GM12878 (cell line): ENCODE measurements around the gene CD276. TPM values are rescaled to one million over a fixed set of nuclear protein-coding genes. Genes with fewer than 3 reads are reported as not detected.

ENCODE experiments used
- ATAC-seq: fragments of 200-7000 bp; cut with Tn5 transposase; 3 replicates; pipeline ENCODE4 v1.9.1; 2020; ENCODE audit warnings: mild to moderate bottlenecking, moderate library complexity
- BruUV-seq: library from RNA; stranded (reverse); fragments of 400-500 nt; replicated peaks from 2 replicates; lab custom pipeline; 2021; lab: Mats Ljungman, UMichigan
- CTCF ChIA-PET: fragments of 300-600 bp; sonication (Branson Sonifier 250); formaldehyde crosslinking; extraction: SDS; loops from one replicate; lab custom pipeline; 2021; ENCODE audit warnings: inconsistent platforms; lab: Yijun Ruan, JAX
- POLR2A ChIA-PET: fragments of 350-600 bp; formaldehyde crosslinking; extraction: SDS; loops from one replicate; lab custom pipeline; 2021; ENCODE audit warnings: inconsistent platforms; lab: Charles Lee
- RAD21 ChIA-PET: fragments of 300-600 bp; sonication (Branson Sonifier 250); formaldehyde crosslinking; loops from one replicate; lab custom pipeline; 2023; ENCODE audit warnings: antibody characterized with exemption; ENCODE audit not compliant: unreplicated experiment; lab: Charles Lee
- SMC1A ChIA-PET: fragments of 300-600 bp; sonication (Branson Sonifier 250); formaldehyde crosslinking; loops from one replicate; lab custom pipeline; 2023; ENCODE audit not compliant: unreplicated experiment, uncharacterized antibody; lab: Charles Lee
- DNase-seq: peaks from one replicate; pipeline ENCODE4 v3.0.0-alpha.2; 2011; ENCODE audit warnings: low read depth, low spot score
- FAIRE-seq: peaks from 3 replicates; lab custom pipeline; 2011; peaks lifted over from hg19 to GRCh38; lab: Jason Lieb, UNC
- H2AFZ ChIP-seq: 2 replicates; pipeline ENCODE4 v1.6.0; 2011; ENCODE audit warnings: low read depth, low read length, control low read depth; ENCODE audit not compliant: control insufficient read depth
- H3K27ac ChIP-seq: 2 replicates; pipeline ENCODE4 v1.5.1; 2011; ENCODE audit warnings: control low read depth; ENCODE audit not compliant: control insufficient read depth, insufficient read depth
- H3K27me3 ChIP-seq, 2 experiments: replicated peaks in 1 of 2; 2 replicates each; pipeline versions ENCODE4 v1.6.0 to v1.6.1; 2011; ENCODE audit warnings: low read length in 1 of 2; ENCODE audit not compliant: control insufficient read depth in 2 of 2, insufficient read depth in 2 of 2
- H3K36me3 ChIP-seq, 2 experiments: 2 replicates each; pipeline ENCODE4 v1.5.1; 2011; ENCODE audit warnings: low read length in 1 of 2; ENCODE audit not compliant: control insufficient read depth in 2 of 2, insufficient read depth in 2 of 2
- H3K4me1 ChIP-seq: 2 replicates; pipeline ENCODE4 v1.6.1; 2011; ENCODE audit warnings: mild to moderate bottlenecking, low read length, moderate library complexity, mixed read lengths; ENCODE audit not compliant: control insufficient read depth, insufficient read depth
- H3K4me2 ChIP-seq: 2 replicates; pipeline ENCODE4 v1.6.0; 2011; ENCODE audit warnings: control low read depth; ENCODE audit not compliant: control insufficient read depth, insufficient read depth
- H3K4me3 ChIP-seq: fragments of 200-600 bp; sonication (generic); 2 replicates; pipeline ENCODE4 v1.5.1; 2016
- H3K79me2 ChIP-seq: 2 replicates; pipeline ENCODE4 v1.6.0; 2011; ENCODE audit warnings: low read length; ENCODE audit not compliant: control insufficient read depth, insufficient read depth
- H3K9ac ChIP-seq: 2 replicates; pipeline ENCODE4 v1.8.0; 2011; ENCODE audit warnings: low read length, control low read depth, mixed read lengths; ENCODE audit not compliant: control insufficient read depth, insufficient read depth
- H3K9me3 ChIP-seq: replicated peaks from 3 replicates; pipeline ENCODE4 v1.5.1; 2011; ENCODE audit warnings: mild to moderate bottlenecking, low read length; ENCODE audit not compliant: control insufficient read depth, insufficient read depth
- H4K20me1 ChIP-seq: 2 replicates; pipeline ENCODE4 v1.6.0; 2011; ENCODE audit not compliant: control insufficient read depth, insufficient read depth
- CEBPB ChIP-seq, 2 experiments: fragments of 150-350 bp in 1 of 2; IDR thresholded peaks; 2 replicates each; pipeline ENCODE4 v1.6.1; 2012 to 2014; ENCODE audit warnings: low read depth in 2 of 2, low read length in 2 of 2, borderline replicate concordance in 1 of 2, inconsistent platforms in 1 of 2
- JUNB ChIP-seq: IDR thresholded peaks from 2 replicates; pipeline ENCODE4 v1.6.1; 2016; ENCODE audit warnings: antibody characterized with exemption, mild to moderate bottlenecking
- JUND ChIP-seq: IDR thresholded peaks from 2 replicates; pipeline ENCODE4 v1.6.1; 2012; ENCODE audit warnings: low read depth, mild to moderate bottlenecking, low read length, improper control_type of control experiment, moderate library complexity
- LARP7 ChIP-seq: fragments of 450-650 bp; IDR thresholded peaks from 2 replicates; pipeline ENCODE4 v1.6.1; 2017; ENCODE audit warnings: mild to moderate bottlenecking
- MTA3 ChIP-seq: IDR thresholded peaks from 2 replicates; pipeline ENCODE4 v1.6.1; 2012; ENCODE audit warnings: low read length, inconsistent platforms, borderline replicate concordance
- NR2C1 ChIP-seq: fragments of 450-650 bp; IDR thresholded peaks from 2 replicates; pipeline ENCODE4 v1.6.1; 2017; ENCODE audit warnings: antibody characterized with exemption, mild to moderate bottlenecking, moderate library complexity
- PAX5 ChIP-seq: IDR thresholded peaks from 2 replicates; pipeline ENCODE4 v1.6.1; 2011; ENCODE audit warnings: low read depth, low read length, borderline replicate concordance
- RAD21 ChIP-seq: IDR thresholded peaks from 2 replicates; pipeline ENCODE4 v1.6.1; 2011; ENCODE audit warnings: mild to moderate bottlenecking, low read depth, low read length, moderate library complexity; ENCODE audit not compliant: insufficient read depth
- RB1 ChIP-seq: fragments of 450-650 bp; formaldehyde crosslinking; IDR thresholded peaks from 2 replicates; pipeline ENCODE4 v1.6.1; 2017; ENCODE audit warnings: mild to moderate bottlenecking, borderline replicate concordance
- SIN3A ChIP-seq: IDR thresholded peaks from 2 replicates; pipeline ENCODE4 v1.6.1; 2012; ENCODE audit warnings: low read depth, low read length, improper control_type of control experiment
- SMAD5 ChIP-seq: IDR thresholded peaks from 2 replicates; pipeline ENCODE4 v1.6.1; 2016; ENCODE audit warnings: antibody characterized with exemption, low read depth
- SMC3 ChIP-seq: IDR thresholded peaks from 2 replicates; pipeline ENCODE4 v1.6.1; 2011; ENCODE audit warnings: low read length, improper control_type of control experiment, borderline replicate concordance
- WGBS: methylation state at CpG from one replicate; pipeline ENCODE4 v1.1.6; 2016; ENCODE audit warnings: low lambda C conversion rate; ENCODE audit not compliant: insufficient replicate concordance, insufficient coverage; ENCODE audit errors: missing lambda C conversion rate; 5-methylcytosine and 5-hydroxymethylcytosine counted together
- in situ Hi-C: fragments of 300-500 bp; cut with MboI; formaldehyde crosslinking; loops from 9 replicates; pipeline ENCODE4 v1.14.3; 2018; ENCODE audit warnings: mixed read lengths
- intact Hi-C: fragments of 100-400 bp; cut with micrococcal nuclease; formaldehyde crosslinking; loops from one replicate; pipeline ENCODE4 v1.14.2; 2022; ENCODE audit not compliant: unreplicated experiment
- polyA plus RNA-seq, 11 experiments: library from polyadenylated mRNA; depleted of rRNA in 4 of 11; unstranded in 6 of 11; stranded (reverse) in 5 of 11; fragments of >200 nt; fragmentation: Nextera tagmentation in 4 of 11; fragmentation: Illumina TruSeq in 1 of 11; extraction: Ambion mirVana in 4 of 11; extraction: Trizol in 1 of 11; gene quantifications; 1 replicate in 1 of 11; 2 replicates in 10 of 11; pipeline versions ENCODE4 v1.2.1 to v1.2.3, GENCODE V29; 2011 to 2016; ENCODE audit warnings: inconsistent platforms in 2 of 11, missing spikeins in 2 of 11, low read depth in 1 of 11
- total RNA-seq, 4 experiments: library from RNA; depleted of rRNA in 3 of 4; stranded (reverse); fragments of >200 nt in 3 of 4; fragmentation: Illumina TruSeq in 1 of 4; extraction: Trizol in 1 of 4; gene quantifications; 2 replicates each; pipeline versions ENCODE4 v1.2.1 to v1.2.3, GENCODE V29; 2013 to 2021
- TF ChIP-seq, protein P1 (sequence below): fragments of 450-650 bp; formaldehyde crosslinking; IDR thresholded peaks from 2 replicates; pipeline ENCODE4 v1.4.0; 2020; ENCODE audit warnings: mild to moderate bottlenecking, moderate library complexity
- TF ChIP-seq, protein P2 (sequence below): fragments of 450-650 bp; formaldehyde crosslinking; IDR thresholded peaks from 2 replicates; pipeline ENCODE4 v1.5.0; 2022; ENCODE audit warnings: mild to moderate bottlenecking, missing genetic modification characterization
- TF ChIP-seq, protein P3 (sequence below): fragments of 450-650 bp; IDR thresholded peaks from 2 replicates; pipeline ENCODE4 v1.6.1; 2017; ENCODE audit warnings: mild to moderate bottlenecking

The CD276 gene
- total and polyA plus RNA-seq, 10 of the 15 experiments (the other 5 are each of a cell fraction or from before 2014, with no cell fraction given): 0.11 to 3.0 (median 1.2) TPM

GRCh38 chr15:73740152-73741048 lies 56.2 kb downstream of the CD276 start:
- SMC1A ChIA-PET: no interaction called here
- Histone ChIP-seq H3K36me3 (no peaks in the 10 kb centered on the region), H3K79me2 (no peaks in the 10 kb centered on the region), H3K9me3 (no peaks in the 10 kb centered on the region), H4K20me1 (no peaks in the 10 kb centered on the region), H3K9ac (no peak overlapping the region), H2AFZ (no peak overlapping the region), H3K27me3 (peaks cover 0 to 3% of the 10 kb centered on the region in 2 experiments; a peak in 2 of 4 replicates), H3K4me1 (no peaks in the 10 kb centered on the region), H3K4me2 (no peak overlapping the region), H3K4me3 (no peak overlapping the region), H3K27ac (no peak overlapping the region)
- DNase-seq: no peak
- BruUV-seq: no TSS peak
- no peak for FAIRE-seq
- CTCF ChIA-PET: no interaction called here
- POLR2A ChIA-PET: no interaction called here
- in situ Hi-C loops: no loop called here
- WGBS: 47% methylated on average over 25 of the region's 25 CpGs
- no peak for ATAC-seq
- RAD21 ChIA-PET: no interaction called here
- intact Hi-C loops: no loop called here
- TF ChIP-seq SMAD5 (no peak), NR2C1 (no peak), MTA3 (no peak), LARP7 (no peak), CEBPB (IDR thresholded peaks at IDR 0.05; ENCODE audit: borderline replicate concordance in 1 of 2, low read depth in 2 of 2, low read length in 2 of 2) (no peak), SIN3A (no peak), RAD21 (no peak), RB1 (no peak), JUND (no peak), SMC3 (no peak), PAX5 (no peak), JUNB (no peak)
- TF ChIP-seq, protein P1, sequence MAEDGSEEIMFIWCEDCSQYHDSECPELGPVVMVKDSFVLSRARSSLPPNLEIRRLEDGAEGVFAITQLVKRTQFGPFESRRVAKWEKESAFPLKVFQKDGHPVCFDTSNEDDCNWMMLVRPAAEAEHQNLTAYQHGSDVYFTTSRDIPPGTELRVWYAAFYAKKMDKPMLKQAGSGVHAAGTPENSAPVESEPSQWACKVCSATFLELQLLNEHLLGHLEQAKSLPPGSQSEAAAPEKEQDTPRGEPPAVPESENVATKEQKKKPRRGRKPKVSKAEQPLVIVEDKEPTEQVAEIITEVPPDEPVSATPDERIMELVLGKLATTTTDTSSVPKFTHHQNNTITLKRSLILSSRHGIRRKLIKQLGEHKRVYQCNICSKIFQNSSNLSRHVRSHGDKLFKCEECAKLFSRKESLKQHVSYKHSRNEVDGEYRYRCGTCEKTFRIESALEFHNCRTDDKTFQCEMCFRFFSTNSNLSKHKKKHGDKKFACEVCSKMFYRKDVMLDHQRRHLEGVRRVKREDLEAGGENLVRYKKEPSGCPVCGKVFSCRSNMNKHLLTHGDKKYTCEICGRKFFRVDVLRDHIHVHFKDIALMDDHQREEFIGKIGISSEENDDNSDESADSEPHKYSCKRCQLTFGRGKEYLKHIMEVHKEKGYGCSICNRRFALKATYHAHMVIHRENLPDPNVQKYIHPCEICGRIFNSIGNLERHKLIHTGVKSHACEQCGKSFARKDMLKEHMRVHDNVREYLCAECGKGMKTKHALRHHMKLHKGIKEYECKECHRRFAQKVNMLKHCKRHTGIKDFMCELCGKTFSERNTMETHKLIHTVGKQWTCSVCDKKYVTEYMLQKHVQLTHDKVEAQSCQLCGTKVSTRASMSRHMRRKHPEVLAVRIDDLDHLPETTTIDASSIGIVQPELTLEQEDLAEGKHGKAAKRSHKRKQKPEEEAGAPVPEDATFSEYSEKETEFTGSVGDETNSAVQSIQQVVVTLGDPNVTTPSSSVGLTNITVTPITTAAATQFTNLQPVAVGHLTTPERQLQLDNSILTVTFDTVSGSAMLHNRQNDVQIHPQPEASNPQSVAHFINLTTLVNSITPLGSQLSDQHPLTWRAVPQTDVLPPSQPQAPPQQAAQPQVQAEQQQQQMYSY (CRISPR knock-in tag): no peak
- TF ChIP-seq, protein P2, sequence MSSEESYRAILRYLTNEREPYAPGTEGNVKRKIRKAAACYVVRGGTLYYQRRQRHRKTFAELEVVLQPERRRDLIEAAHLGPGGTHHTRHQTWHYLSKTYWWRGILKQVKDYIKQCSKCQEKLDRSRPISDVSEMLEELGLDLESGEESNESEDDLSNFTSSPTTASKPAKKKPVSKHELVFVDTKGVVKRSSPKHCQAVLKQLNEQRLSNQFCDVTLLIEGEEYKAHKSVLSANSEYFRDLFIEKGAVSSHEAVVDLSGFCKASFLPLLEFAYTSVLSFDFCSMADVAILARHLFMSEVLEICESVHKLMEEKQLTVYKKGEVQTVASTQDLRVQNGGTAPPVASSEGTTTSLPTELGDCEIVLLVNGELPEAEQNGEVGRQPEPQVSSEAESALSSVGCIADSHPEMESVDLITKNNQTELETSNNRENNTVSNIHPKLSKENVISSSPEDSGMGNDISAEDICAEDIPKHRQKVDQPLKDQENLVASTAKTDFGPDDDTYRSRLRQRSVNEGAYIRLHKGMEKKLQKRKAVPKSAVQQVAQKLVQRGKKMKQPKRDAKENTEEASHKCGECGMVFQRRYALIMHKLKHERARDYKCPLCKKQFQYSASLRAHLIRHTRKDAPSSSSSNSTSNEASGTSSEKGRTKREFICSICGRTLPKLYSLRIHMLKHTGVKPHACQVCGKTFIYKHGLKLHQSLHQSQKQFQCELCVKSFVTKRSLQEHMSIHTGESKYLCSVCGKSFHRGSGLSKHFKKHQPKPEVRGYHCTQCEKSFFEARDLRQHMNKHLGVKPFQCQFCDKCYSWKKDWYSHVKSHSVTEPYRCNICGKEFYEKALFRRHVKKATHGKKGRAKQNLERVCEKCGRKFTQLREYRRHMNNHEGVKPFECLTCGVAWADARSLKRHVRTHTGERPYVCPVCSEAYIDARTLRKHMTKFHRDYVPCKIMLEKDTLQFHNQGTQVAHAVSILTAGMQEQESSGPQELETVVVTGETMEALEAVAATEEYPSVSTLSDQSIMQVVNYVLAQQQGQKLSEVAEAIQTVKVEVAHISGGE (CRISPR knock-in tag): no peak
- TF ChIP-seq, protein P3, sequence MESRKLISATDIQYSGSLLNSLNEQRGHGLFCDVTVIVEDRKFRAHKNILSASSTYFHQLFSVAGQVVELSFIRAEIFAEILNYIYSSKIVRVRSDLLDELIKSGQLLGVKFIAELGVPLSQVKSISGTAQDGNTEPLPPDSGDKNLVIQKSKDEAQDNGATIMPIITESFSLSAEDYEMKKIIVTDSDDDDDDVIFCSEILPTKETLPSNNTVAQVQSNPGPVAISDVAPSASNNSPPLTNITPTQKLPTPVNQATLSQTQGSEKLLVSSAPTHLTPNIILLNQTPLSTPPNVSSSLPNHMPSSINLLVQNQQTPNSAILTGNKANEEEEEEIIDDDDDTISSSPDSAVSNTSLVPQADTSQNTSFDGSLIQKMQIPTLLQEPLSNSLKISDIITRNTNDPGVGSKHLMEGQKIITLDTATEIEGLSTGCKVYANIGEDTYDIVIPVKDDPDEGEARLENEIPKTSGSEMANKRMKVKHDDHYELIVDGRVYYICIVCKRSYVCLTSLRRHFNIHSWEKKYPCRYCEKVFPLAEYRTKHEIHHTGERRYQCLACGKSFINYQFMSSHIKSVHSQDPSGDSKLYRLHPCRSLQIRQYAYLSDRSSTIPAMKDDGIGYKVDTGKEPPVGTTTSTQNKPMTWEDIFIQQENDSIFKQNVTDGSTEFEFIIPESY: no peak
